D341Med (cell line): Measurements from ENCODE around the gene CDHR4.
"Not testable (repeated sequence)": the region's sequence is repeated elsewhere in the genome, so short reads cannot be mapped to it uniquely, and the experiment has no call there.

ENCODE experiments used
- DNase-seq: peaks from one replicate; pipeline ENCODE4 v3.0.0; 2012; ENCODE audit warnings: low spot score

CDHR4 gene

GRCh38 chr3:49799761-49800160 is at the start of gene CDHR4:
TSS of gene CDHR4 (minus strand) at chr3:49799873. CDS start at chr3:49799812, 61 bp downstream.
- DNase-seq: no peak

GRCh38 chr3:49845694-49846093 is 46.0 kb upstream of the CDHR4 start:
- DNase-seq: no peak

- DNase-seq: no peak
Observed at GRCh38 chr3:49844464-49845183, 45.0 kb upstream of the CDHR4 start.

- no peak for DNase-seq
Observed at GRCh38 chr3:49842843-49843517, 43.3 kb upstream of the CDHR4 start.

- DNase-seq: no peak
Observed at GRCh38 chr3:49841806-49842205, 42.1 kb upstream of the CDHR4 start.

GRCh38 chr3:49841126-49841696 is 41.5 kb upstream of the CDHR4 start:
- DNase-seq: peak; percentile 76

- DNase-seq: peak; percentile 18
Observed at GRCh38 chr3:49840388-49840787, 40.7 kb upstream of the CDHR4 start.

- peak; percentile 84 for DNase-seq
Observed at GRCh38 chr3:49839193-49839809, 39.6 kb upstream of the CDHR4 start.

- DNase-seq: no peak
Observed at GRCh38 chr3:49831341-49831740, 31.7 kb upstream of the CDHR4 start.

- DNase-seq: no peak
Observed at GRCh38 chr3:49826016-49826415, 26.3 kb upstream of the CDHR4 start.

- not testable (repeated sequence) for DNase-seq
Observed at GRCh38 chr3:49823131-49823530, 23.5 kb upstream of the CDHR4 start.

- no peak for DNase-seq
Observed at GRCh38 chr3:49813497-49814174, 14.0 kb upstream of the CDHR4 start, which contains the start of gene UBA7. TSS of gene UBA7 (minus strand) at chr3:49813953. CDS start at chr3:49813787, 166 bp downstream.

- DNase-seq: no peak
Observed at GRCh38 chr3:49812916-49813496, 13.3 kb upstream of the CDHR4 start.

GRCh38 chr3:49807431-49808114 is 7.9 kb upstream of the CDHR4 start:
- no peak for DNase-seq

- no peak for DNase-seq
Observed at GRCh38 chr3:49806850-49807249, 7.2 kb upstream of the CDHR4 start.

- no peak for DNase-seq
Observed at GRCh38 chr3:49805897-49806701, 6.4 kb upstream of the CDHR4 start.

- no peak for DNase-seq
Observed at GRCh38 chr3:49805367-49805782, 5.7 kb upstream of the CDHR4 start.

- DNase-seq: no peak
Observed at GRCh38 chr3:49804141-49805041, 4.7 kb upstream of the CDHR4 start.

GRCh38 chr3:49803465-49804140 is 3.9 kb upstream of the CDHR4 start:
- DNase-seq: peak; percentile 63
